Activated T-cell treated with anti-CD3 and anti-CD28 coated beads for 24 hours (primary cell): ENCODE data around the gene DTD1.

Source experiments
- DNase-seq: peaks from one replicate; pipeline ENCODE4 v3.0.0-alpha.2; 2020; ENCODE audit warnings: low read depth

The DTD1 gene

DNA sequence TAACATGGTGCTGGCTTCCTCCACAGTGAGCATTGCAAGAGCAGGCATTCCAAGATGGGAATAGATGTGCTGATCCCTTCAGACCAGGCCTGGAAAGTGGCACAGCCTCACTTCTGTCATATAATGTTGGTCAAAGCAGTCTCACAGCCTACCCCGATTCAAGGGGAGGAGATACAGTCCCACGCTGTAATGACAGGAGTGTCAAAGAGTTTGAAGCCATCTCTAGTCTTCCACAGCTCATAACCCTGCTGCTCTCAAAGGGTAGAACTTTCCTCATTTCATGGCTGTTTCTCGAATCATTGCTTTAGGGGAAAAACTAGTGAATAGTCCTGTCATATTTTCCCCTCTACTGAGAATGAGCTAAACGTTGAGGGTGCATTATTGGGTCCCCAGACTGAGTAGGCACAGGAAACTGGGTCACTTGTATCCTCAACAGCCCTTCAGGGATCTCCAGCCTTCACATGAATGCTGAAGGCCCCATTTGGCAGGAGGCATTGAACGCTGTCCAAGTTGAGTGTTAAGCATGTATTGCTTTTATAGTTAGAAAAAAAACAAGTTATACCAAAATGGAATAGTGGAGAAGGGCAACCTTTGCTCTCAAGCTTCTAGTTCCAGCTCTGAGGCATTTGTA, 27.3 kb downstream of the DTD1 start:
- DNase-seq, result no peak

DNA sequence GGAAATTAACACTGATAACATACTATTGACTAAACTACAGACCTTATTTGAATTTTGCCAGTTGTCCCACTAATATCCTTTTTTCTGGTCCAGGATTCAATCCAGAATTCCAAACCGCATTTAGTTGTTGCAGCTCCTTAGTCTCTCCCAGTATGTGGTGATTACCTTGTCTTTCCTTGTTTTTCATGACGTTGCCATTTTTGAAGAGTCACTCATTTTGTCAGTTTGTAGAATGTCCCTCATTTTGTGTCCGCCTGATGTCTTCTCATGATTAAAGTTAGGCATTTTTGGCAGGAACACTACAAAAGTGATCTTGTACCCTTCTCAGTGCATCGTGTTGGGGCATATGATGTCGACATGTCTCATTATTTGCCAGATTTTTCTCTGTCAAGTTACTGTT, 33.1 kb downstream of the DTD1 start:
- DNase-seq, result no peak

DNA sequence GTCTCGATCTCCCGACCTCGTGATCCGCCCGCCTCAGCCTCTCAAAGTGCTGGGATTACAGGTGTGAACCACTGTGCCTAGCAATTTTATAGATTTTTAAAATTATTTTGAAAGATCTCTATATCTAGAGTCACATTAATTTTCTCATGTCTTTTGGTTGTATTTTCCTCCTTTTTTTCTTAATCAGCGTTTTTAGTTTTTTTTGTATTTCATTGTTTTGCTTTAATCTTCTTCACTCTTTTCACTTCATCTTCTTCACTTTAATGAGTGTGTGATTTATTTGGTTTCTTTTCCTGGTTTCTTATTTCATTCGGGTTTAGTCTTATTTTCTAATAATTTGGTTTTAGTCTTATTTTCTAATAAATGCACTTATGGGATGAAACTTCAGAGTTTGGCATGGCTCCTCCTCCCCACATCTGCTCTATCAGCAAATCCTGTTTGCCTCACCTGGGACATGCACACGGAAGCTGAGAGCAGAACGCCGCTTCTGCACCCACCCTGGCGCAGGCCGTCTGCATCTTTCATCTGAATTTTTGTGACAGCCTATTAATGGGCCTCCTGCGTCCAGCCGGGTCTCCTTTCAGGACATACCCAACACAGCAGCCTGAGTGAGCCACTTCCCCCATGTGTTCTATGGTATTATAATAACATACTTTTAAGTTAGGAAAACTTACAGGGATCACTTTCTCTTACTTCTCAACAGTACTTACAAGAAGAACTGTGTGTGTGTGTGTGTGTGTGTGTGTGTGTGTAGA, 35.5 kb downstream of the DTD1 start:
- no peak for DNase-seq

DNA sequence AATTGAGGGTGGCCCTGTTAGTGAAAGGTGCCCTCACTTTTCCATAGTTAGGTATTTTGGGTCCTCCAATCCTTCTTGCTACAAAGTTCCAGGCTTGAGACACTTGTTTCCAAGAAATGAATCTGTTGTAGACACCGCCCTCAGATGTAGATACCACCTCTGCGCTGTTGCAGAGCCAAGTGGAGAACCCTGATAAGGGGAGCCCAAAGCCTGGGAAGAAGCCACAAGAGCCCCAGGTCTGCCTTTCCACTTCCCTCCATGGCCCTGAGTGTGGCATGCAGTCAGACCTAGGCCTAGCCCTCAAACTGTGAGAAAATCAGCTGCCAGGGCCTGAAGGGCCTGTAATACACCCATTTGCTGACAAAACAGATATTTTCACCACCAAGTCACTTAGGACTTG, 37.1 kb downstream of the DTD1 start:
- DNase-seq, result no peak

DNA sequence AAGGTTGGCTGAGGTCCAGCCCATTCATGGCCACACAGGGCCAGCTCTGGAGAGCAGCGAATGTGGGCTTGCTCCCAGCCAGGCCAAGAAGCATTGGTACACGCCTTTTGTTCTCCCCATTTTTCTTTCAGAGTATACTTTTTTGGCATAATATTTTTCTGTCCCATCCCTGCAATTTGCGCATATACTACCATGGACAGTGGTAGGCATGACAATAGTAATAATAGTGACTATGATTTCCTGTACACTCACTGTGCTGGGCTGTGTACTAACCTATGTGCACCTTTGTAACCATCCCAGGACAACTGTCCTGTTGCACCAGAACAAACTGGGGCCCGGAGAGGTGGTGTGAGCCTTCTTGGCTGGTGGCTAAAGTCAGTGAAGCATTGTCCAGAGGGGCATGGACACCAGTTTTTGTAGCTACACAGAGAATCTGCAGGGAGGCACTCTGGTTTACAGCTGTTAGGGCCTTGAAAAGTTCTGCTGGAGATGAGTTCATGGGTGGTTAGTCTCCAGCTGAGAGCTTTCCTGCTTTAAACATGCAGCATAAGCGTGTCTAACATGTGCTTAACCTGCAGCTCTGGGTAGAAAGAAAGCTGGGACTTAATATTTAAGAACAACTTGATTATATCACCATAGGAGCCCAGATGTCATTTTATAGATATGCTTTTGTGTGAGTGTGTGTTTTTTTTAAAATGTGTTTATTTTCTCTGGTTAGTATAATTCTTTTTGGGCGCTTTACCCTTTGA, 38.2 kb downstream of the DTD1 start:
- no peak for DNase-seq

DNA sequence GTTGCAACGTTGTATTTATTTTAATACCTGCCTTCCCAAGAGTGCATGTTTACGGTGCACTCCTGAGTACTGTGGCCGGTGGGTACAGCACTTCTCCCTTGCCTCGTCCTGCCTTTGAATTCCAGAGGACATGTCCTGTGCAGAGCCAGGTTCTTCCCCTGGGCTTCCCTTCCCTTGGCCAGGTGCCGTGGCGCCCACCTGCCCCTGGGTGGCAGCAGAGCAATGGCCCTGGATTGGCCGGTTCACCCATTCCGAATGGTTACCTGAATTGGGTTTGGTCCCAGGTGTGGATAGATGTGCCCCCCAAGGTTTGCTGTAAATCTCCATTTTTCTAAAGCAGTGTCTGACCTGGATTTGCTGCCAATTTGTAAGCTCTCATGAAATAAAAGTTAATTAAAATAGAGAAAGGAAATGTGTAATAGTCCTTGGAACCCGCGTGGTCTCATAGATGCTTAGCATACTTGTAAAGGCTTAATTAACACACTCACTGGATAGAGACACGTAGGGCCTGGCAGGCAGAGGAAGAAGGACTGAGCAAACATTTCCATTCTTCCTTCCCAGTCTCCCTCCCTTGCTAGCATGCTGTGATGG, 40.6 kb downstream of the DTD1 start:
- no peak for DNase-seq

DNA sequence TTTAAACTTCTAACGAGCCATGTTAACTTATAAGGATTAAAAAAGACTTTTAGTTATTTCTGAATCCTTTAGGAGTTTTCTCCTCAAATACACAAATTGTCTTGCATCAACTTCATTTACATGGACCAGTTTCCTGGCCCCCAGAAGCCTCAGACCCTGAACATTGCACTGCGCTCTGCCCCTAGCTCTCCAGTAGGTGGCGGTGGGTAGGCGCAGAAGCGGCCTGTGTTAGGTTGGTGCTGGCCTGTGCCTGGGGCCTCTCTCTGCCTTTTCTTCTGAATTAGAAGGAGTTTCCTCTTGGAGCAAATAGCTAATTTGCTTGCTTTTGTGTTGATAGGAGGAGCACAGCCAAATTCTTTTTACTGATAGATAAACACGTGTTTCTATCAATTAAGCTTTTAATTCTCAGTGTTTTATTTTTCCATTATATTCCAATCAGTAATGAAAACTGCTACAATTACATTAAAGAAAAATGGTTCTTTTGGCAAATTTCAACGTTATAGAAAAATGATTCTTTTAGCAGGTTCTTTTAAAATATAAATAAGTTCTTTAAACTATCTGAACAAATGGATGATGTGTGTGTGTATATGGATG, 44.4 kb downstream of the DTD1 start:
- DNase-seq, result peak; percentile 20

DNA sequence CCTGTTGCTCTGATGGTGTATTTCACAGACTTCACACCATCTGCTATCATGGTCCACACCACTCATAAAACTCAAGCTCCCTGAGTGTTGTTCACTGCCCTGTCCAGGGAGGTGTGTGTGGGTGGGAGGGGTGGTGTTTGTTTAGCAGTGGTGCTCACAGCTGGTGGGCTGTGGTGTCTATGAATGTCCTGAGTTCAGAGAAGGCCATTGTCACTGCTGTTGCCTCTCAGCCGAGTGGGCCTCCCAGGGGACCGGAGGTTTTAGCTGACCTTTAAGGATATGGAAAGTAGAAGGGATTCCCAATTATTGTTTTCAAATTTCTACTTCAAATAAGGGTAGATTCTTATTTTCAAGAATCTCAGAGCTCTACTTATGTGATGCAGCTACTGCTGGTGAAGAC, 45.6 kb downstream of the DTD1 start:
- no peak for DNase-seq

DNA sequence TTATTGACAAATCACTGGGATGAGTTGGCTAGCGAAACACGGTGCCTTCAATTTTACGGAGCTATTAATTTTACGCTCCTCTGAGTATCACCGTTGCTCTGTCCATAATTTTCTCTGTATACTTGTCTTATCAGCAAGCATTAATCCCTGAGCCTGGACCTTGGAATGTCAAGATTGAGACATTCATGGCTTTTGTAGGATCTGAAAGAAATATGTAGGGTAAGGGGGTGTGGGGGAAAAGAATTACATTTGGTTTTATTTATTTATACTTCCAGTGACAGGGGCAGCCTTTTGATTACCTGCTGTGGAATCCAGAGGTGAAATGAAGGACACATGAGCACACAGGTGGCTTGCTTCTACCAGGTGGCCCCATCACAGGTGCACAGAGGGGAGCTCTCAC, 46.6 kb downstream of the DTD1 start:
- DNase-seq, result no peak

DNA sequence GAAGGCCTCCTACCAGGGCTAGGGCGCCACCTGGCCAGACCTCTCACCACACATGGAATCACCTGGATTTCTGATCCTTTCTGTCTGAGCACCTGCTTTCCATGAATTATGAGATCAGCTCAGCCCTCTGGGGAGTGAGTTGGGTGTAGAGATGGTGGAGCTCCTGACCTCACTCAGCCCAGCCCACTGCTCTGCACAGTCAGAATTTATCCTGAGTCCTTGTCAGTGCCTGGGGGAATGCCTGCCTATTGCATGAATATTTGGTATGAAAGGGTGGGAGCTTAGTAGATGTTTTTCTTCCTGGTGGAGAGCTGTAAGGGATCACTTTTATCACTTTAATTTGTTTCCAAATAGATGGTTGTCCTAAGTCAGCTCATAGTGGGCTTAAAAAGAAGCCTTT, 47.5 kb downstream of the DTD1 start:
- no peak for DNase-seq

DNA sequence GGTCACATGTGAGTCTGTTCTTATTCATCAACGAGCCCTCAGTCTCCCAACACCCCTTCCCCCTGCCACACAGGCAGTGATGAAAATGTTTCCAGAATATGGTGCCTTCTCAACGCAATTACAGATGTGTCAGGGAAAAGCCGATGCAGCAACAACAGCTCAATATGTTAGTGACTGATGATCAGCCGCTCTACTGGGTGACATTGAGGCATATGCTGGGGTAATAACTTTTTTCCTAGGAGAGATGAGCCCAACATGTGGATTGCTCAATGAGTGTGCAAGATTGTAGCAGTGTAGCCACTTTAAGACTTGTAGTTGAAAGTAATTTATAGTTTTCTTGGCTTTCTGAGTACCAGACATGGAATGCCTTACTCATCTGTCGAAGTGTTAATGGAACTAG, 49.4 kb downstream of the DTD1 start:
- DNase-seq, result no peak

DNA sequence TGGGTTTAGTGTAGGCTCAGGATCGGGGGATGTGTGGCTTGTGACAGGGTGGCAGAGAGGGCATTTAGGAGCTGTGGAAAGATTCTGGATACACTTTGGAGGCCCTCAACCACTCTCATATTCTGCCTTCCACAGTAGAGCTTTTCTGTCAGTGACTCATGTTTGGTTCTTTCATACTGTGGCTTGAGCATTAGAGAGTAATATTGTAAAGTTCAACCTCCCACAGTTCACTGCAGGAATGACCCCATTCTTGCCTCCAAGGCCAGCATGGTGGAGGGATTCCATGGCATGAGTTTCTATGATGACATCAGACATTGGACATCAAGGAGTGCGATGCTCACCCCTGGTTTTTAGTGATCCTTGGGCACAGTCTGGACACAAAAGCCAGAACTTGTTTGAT, 50.9 kb downstream of the DTD1 start:
- DNase-seq, result no peak

DNA sequence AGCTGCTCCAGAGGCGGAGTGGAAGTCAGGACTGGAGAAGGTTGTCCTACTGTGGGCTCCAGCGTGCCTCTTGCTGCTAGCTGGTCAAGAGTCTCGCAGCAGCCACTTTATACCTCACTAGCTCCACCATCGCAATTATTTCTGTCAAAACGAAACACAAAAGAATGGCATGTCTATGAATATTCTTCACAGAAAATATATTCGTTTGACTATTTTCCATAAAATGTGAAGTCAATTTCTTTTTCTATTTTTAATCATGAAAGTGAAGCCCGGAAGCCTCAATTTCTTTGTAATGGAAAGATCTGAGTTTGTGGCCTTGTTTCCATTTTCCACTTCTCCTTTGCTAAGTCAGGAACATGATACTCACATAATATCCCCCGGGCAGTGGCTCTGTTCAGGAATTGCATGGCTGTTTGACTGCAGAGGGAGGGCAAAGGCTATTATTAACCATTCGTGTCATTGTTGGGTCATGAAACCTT, 51.7 kb downstream of the DTD1 start:
- DNase-seq, result no peak

DNA sequence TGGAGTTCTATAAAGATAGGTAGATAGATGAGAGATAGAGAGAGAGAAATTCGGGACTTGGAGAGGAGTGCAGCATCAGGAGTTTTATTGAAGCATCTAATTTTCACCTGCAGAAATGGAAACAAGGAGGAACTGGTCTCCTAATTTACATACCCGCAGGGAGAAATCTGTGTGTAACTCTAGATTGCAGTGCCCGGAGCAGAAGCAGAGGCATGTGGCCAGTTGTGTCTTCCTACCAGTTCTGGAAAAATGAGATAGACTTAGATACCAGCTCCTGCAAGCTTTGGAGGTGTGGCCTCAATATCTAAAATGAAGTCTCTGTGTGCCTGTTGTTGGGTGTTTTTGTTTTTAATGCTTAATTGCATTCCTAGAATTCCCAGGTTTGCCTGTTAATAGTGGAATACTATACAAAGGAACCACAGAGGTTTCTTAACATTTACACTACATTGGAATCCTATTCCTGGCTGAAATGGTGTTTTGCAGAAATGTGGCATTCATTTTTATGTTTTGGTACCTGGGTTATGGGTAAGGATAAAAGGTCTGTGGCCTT, 57.4 kb downstream of the DTD1 start:
- no peak for DNase-seq

DNA sequence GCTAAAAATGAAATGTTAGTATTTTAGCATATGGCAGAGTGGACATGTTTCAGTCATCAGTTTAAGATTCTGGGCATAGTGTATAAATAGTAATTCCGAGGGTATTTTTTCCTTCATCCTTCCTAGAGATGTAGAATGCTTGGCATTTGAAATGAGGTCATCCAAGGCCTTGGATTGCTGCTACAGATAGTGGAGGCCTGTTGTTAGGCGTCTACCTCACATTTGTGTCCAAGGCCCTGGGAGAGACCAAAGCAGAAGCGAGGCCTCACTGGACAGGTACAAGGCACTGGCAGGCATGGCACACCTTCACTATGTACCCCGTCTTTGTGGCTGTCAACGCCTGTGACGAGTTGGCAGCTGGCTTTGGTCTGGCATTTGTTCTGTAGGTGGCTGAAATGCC, 58.0 kb downstream of the DTD1 start:
- no peak for DNase-seq

DNA sequence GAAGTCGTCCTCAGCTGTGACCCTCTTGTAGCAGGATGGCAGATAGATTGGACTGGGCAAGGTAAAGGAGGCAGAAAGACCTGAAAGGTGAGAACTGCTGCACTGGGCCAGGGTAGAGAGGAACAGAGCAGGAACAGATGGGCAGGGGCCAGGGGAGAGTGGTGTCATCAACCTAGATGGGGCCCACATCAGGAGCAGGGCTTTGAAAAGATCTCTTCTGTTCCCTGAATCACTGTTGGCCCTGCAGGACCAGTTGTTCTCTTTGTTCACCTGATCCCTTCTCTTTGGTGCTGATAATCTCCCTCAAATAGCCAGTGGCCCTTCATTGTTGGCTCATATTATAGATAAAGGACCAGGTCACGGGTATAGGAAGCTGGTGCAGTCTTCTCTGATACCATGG, 59.9 kb downstream of the DTD1 start:
- no peak for DNase-seq

DNA sequence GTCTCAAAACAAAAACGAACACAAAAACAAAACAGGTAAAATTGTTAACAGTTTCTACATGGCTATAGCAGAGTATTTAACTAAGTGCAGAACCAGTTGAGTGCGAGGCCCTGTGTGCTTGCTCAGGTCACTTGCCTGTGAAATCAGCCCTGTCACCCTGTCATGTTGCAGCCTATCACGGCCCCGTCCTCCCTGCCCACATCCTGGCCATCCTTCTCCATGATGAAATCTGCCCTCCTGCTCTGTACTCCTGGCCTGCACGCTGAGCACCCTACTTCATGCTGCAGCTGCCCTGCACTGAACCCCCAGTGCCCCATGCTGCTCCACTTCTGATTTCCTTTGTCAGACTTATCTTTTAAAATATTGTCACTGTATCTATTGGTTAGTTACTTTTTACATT, 62.4 kb downstream of the DTD1 start:
- DNase-seq, result no peak

DNA sequence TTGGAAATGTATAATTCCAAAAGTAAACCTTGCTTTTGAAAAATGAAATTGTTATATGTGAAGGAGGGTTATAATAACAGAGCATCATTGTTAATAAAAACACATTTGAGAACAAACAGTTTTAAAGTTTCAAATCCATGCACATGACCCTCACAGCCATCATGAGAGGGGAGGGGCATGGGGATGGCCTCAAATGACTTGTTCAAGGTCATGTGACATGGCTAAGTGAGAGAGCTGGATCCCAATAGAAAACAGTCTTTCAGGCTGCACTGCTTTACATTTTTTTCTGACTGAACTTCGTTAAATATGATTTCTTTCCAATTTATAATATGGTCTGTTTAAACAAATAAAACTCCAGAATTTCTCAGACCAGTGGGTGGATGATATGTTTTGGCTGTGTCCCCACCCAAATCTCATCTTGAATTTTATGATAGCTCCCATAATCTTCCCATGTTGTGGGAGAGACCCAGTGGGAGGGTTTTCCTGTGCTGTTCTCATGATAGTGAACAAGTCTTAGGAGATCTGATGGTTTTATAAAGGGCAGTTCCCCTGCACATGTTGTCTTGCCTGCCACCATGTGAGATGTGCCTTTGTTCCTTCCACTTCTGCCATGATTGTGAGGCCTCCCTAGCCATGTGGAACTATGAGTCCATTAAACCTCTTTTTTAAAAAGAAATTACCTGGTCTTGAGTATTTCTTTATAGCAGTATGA, 66.0 kb downstream of the DTD1 start:
- DNase-seq, result no peak

DNA sequence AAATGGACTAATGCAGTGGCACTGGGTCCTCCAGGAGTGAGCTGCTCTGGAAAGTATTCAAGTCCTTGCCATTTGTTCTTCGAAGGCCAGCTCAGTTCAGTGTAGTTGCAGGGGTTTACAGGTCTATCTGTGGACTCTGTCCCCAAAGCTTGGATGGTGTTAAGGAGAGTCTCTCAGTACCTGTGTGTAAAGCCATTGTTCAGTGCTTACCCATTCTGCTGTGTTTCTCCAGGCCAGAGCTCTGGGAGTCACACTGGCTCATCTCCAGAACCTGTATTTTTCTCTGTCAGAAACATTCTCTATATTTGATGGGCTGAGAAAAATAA, 66.6 kb downstream of the DTD1 start:
- no peak for DNase-seq

DNA sequence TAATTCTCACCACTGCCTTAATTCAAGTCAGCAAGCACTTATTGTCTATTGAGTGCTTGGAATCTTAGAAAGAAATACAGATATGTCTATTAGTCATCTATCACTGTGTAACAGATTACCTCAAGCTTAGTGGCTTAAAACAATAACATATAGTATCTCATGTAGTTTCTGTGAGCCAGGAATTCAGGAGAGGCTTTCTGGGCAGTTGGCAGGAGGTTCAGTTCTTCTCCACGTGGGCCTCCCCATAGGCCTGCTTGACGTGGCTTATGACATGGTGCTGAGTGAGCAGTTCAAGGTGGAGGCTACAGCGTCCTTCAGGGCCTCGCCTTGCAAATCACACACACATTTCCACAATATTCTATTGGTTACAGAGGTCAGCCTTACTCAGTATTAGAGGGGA, 69.7 kb downstream of the DTD1 start:
- no peak for DNase-seq

DNA sequence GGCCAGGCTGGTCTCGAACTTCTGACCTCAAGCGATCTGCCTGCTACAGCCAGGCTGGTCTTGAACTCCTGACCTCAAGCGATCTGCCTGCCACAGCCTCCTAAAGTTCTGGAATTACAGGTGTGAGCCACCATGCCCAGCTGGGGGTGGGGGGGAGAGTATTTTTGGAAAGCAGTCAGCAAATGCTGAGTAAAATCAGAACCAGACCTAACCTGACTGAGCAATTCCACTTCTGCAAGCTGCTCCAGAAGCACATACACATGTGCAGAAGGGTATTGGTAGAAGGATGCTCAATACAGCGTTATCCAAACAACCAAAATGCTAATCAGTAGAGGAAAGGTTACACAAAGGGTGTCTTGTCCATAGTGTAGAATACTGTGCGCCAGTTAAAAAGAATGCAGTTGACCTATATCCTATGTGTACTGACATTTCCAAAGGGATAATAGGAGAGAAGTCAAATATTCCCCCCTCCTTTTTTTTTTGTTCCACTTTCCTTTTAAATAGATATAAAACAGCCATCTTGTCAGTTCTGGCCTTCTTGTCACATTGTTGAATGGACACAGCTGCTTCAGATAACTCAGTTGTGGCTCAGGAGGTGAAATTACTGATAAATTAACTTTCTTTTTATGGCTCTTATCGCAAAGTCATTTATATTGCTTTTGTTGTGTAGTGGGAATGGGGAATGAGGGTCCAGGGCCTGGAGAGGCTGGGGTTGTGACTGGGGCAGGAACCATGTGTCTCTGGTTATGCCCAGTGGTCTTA, 74.6 kb downstream of the DTD1 start:
- no peak for DNase-seq
